ENCODE data around the gene KREMEN1.

DNA sequence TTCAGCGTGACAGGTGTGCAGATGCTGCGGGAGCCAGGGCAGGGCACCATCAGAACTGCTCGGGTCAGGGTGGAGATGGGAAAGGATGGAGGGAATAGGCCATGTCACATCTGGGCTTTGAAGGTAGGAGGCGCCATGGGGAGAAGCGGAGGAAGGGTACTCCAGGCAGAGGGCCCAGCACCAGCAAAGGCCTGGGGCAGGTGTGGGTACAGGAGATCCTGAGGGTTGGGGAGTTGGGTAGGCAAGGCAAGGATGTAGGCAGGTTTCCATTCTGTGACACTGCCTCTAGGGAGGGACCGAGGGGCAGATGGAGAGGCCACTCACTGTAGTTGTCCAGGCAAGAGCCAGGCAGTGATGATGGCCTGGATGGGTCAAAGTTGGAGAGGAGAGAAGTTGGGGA lies 141.4 kb downstream of the KREMEN1 start:
- TF ChIP-seq, protein P1, sequence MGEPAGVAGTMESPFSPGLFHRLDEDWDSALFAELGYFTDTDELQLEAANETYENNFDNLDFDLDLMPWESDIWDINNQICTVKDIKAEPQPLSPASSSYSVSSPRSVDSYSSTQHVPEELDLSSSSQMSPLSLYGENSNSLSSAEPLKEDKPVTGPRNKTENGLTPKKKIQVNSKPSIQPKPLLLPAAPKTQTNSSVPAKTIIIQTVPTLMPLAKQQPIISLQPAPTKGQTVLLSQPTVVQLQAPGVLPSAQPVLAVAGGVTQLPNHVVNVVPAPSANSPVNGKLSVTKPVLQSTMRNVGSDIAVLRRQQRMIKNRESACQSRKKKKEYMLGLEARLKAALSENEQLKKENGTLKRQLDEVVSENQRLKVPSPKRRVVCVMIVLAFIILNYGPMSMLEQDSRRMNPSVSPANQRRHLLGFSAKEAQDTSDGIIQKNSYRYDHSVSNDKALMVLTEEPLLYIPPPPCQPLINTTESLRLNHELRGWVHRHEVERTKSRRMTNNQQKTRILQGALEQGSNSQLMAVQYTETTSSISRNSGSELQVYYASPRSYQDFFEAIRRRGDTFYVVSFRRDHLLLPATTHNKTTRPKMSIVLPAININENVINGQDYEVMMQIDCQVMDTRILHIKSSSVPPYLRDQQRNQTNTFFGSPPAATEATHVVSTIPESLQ (CRISPR knock-in tag; IDR thresholded peaks at IDR 0.05) = no peak
- no peak for TF ChIP-seq CREB1 (CRISPR knock-in tag; IDR thresholded peaks at IDR 0.05)
- no peak for TF ChIP-seq ZNF138 (CRISPR knock-in tag; conservative IDR thresholded peaks at IDR 0.05)
- TF ChIP-seq, protein P2, sequence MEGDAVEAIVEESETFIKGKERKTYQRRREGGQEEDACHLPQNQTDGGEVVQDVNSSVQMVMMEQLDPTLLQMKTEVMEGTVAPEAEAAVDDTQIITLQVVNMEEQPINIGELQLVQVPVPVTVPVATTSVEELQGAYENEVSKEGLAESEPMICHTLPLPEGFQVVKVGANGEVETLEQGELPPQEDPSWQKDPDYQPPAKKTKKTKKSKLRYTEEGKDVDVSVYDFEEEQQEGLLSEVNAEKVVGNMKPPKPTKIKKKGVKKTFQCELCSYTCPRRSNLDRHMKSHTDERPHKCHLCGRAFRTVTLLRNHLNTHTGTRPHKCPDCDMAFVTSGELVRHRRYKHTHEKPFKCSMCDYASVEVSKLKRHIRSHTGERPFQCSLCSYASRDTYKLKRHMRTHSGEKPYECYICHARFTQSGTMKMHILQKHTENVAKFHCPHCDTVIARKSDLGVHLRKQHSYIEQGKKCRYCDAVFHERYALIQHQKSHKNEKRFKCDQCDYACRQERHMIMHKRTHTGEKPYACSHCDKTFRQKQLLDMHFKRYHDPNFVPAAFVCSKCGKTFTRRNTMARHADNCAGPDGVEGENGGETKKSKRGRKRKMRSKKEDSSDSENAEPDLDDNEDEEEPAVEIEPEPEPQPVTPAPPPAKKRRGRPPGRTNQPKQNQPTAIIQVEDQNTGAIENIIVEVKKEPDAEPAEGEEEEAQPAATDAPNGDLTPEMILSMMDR (IDR thresholded peaks at IDR 0.05) = no peak
- TF ChIP-seq TP53 (CRISPR knock-in tag; IDR thresholded peaks at IDR 0.05) = no peak
- TF ChIP-seq, protein P3, sequence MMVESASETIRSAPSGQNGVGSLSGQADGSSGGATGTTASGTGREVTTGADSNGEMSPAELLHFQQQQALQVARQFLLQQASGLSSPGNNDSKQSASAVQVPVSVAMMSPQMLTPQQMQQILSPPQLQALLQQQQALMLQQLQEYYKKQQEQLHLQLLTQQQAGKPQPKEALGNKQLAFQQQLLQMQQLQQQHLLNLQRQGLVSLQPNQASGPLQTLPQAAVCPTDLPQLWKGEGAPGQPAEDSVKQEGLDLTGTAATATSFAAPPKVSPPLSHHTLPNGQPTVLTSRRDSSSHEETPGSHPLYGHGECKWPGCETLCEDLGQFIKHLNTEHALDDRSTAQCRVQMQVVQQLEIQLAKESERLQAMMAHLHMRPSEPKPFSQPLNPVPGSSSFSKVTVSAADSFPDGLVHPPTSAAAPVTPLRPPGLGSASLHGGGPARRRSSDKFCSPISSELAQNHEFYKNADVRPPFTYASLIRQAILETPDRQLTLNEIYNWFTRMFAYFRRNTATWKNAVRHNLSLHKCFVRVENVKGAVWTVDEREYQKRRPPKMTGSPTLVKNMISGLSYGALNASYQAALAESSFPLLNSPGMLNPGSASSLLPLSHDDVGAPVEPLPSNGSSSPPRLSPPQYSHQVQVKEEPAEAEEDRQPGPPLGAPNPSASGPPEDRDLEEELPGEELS (CRISPR knock-in tag; IDR thresholded peaks at IDR 0.05) = no peak

Measured in WTC11 (cell line).